HG03060 (cell line): ENCODE data around the gene TRAF1.

Experiments
- ATAC-seq: cut with Tn5 transposase; IDR thresholded peaks from one replicate; pipeline ENCODE4 v1.9.1; 2021; ENCODE audit warnings: low read depth, moderate number of reproducible peaks; ENCODE audit not compliant: unreplicated experiment

The TRAF1 gene

GRCh38 chr9:120891884-120892747 lies 34.5 kb downstream of the TRAF1 start:
- peak; percentile 22 for ATAC-seq

- ATAC-seq = no peak
These were observed 35.2 kb downstream of the TRAF1 start for GRCh38 chr9:120891245-120891883.

GRCh38 chr9:120890320-120891244 lies 36.0 kb downstream of the TRAF1 start:
- ATAC-seq = no peak

DNA sequence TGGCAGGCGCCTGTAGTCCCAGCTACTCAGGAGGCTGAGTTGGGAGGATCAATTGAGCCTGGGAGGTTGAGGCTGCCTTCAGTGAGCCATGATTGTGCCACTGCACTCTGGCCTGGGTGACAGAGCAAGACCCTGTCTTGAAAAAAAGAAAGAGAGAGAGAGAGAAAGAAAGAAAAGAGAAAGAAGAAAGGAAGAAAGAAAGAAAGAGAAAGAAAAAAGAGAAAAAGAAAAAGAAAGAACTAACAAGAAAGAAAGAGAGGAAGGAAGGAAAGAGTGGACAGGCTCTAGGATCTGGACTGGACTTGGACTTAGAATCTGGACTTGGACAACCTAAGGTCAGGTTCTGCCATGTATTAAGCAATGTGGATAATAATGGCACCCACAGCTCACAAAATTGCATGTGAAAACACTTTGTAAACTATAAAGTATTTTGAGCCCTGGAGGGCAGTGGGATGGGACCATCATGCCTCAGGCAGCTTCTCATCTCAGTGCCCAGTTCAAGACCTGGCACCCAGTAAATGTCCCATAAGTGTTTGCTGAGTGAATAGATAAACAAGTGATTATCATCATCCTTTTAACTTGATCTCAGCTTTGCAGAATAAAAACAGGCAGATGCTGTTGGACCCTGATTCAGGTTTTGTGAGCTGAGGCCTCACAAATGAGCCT lies 36.9 kb downstream of the TRAF1 start:
- ATAC-seq = no peak

DNA sequence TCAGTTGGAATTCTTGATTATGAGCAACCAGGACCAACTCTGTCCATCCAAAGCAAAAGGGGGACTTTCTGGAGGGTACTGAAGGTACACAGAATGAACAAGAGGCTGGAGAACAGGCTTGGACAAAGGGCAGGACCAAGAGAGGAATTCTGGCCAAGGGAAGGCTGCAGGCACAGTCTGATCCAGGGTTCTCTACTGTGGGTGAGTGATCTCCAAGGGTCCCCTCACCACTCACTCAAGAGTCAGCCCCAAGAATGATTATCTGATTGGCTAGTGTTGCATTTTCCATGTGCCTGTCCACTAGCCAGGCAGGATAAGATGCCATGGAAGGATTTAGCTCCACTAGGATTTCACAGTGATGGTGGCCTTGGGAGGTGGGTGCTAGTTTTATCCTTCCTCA lies 38.0 kb downstream of the TRAF1 start:
- no peak for ATAC-seq

GRCh38 chr9:120886490-120886967 lies 40.1 kb downstream of the TRAF1 start:
- ATAC-seq = no peak

- ATAC-seq = no peak
These were observed 40.6 kb downstream of the TRAF1 start for GRCh38 chr9:120885958-120886357.

DNA sequence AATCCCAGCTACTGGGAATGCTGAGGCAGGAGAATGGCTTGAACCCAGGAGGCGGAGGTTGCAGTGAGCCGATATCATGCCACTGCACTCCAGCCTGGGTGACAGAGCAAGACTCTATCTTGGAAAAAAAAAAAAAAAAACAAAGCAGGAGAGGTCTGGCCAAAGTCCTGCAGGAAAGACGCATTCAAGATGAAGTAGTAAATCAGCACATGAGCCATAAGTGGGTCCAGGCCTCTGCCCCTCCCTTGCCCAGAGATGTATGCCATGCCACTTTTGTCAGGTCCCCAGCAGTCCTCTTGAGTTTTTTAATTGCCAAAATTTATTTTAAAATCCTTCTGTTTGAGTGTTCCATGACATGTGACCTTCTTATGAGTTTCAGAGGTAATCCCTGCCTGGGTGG lies 41.1 kb downstream of the TRAF1 start:
- no peak for ATAC-seq

- ATAC-seq = no peak
These were observed 43.0 kb downstream of the TRAF1 start for GRCh38 chr9:120883608-120883996.

DNA sequence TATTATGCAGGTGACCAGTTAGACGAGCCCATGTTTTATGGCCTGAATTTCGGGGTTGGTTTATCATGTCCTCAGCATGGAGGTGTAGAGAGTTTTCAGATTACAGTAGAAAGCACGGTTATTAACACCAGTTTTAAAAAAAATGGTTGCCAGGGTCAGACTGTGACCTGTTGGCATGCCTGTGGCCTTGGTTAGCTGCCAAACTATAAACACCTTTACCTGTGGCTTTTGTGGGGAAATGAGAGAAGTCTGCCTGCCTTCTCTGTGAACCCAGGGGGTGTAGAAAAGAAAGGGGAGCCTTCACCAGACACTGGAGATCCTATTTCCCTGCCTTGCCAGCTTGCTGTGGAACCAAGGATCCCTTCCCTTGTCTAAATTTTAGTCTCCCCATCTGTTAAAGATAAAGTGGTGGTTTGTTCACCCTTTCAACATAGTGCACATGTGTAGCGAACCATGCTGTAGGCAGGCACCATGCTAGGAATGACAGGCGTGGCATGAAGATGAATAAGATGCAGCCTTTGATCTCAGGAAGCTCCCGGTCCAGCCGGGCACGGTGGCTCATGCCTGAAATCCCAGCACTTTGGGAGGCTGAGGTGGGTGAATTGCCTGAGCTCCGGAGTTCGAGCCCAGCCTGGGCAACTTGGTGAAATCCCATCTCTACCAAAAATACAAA lies 43.5 kb downstream of the TRAF1 start:
- no peak for ATAC-seq

GRCh38 chr9:120879446-120879845 lies 47.1 kb downstream of the TRAF1 start:
- no peak for ATAC-seq

GRCh38 chr9:120878188-120879130 lies 48.1 kb downstream of the TRAF1 start:
- no peak for ATAC-seq

DNA sequence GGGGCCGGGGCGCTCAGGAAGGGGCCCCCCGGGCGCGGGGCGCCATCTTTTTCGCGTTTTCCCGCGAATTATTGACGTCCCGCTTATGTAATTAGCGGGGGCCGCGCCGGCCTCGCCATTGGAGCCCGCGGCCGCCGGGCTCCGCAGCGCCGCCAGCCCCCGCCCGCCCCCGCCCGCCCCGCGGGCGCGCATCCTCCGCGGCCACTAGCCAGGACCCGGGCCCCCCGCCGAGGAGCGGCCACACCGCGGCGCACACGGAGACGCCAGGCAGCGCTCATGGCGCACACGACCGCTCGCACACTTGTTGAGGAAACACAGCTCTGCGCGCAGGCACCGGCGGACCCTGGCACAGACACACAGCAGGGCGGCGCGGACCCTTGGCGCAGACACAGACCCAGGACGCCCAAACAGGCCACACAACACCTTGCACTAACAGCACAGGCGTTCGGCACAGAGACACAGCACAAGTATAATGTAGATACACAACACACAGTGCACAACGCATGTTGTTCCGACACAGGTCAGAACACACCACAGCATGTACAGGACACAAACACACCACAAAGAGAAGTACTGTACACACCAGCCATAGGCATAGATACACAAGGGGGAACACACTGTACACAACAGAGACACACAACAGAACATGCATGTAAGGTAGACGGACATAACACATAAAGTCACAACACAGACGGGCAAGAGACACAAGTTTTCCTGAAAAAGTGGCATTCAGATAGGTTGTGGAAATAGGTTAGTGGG lies 49.1 kb downstream of the TRAF1 start:
- no peak for ATAC-seq

DNA sequence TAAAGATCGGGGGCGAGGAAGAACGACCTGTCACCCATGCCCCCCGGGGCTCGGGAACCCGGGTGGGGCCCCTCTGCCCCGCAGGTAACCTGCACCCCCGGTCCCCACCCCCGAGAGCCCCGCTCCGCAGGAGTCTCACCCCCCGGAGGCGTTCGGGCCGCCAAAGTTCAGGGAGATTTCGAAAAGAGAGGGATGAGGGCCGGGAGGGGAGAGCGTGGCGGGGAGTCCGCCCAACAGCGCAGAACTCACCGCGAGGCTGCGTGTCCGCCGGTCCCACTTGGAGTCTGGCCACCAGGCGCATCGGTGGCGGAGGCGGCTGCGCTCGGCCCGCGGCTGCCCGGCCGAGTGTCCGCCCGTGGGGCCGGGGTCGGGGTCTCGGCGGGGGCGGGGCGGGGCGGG lies 49.8 kb downstream of the TRAF1 start, which contains the start of gene PHF19:
Gene PHF19, minus strand, starts transcription at position 347 of the 399 bp plus-strand sequence. CDS start 2,447 bp downstream, outside the sequence.
- no peak for ATAC-seq

GRCh38 chr9:120875954-120876841 lies 50.4 kb downstream of the TRAF1 start:
- peak; percentile 36 for ATAC-seq

- no peak for ATAC-seq
These were observed 51.0 kb downstream of the TRAF1 start for GRCh38 chr9:120875643-120875953.

GRCh38 chr9:120875195-120875565 lies 51.4 kb downstream of the TRAF1 start:
- ATAC-seq = no peak
